NOMO-1 (cell line): ENCODE results near the gene GBP3.
"Not testable (repeated sequence)": the region's sequence is repeated elsewhere in the genome, so short reads cannot be mapped to it uniquely, and the experiment has no call there.

Experiments
- DNase-seq, 2 experiments: peaks; one replicate each; lab custom pipeline; 2025; ENCODE audit not compliant: unreplicated experiment in 2 of 2; lab: John Stamatoyannopoulos, UW

GBP3 gene

DNA sequence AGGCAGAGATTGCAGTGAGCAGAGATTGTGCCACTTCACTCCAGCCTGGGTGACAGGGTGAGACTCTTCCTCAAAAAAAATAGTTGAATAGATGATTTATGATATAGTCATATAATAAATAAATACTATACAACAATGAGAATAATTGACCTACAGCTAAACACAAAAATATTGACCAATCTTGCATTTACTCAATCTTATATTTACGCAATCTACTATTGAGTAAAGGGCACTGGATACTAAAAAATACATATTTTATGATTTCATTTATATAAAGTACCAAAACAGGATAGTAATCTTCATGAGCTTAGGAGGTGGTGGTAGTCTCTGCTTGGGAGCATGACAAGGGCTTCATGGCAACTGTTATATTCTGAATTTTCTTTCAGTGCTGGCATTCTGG is 19.1 kb upstream of the GBP3 start:
- DNase-seq, result no peak

DNA sequence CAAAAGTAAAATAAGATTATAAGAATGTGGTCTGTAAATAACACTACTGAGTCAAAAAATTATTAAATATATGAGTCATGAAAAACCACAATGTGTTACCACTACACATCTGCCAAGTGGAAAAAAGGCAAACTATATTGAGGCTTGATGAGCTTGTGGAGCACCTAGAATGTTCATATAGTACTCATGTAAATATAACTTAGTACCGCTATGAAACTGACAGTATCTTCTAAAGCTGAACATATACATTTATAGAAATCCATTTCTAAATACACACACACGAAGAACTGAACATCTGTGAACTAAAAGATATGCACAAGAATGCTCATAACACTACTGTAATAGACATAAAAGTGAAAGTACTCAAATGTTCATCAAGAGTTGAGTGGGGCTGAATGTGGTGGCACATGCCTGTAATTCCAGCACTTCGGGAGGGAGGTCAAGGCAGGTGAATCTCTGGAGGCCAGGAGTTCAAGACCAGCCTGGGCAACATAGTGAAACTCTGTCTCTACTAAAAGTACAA is 18.5 kb upstream of the GBP3 start:
- no peak for DNase-seq

DNA sequence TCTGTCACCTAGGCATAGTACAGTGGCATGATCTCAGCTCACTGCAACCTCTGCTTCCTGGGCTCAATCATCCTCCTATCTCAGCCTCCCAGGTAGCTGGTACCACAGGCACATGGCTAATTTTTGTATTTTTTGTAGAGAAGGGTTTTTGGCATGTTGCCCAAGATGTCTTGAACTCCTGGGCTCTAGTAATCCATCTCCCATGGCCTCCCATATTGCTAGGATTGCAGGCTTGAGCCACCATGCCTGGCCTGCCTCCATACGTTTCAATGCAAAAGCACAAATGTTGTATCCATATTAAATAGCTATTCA is 17.6 kb upstream of the GBP3 start:
- DNase-seq, result no peak

DNA sequence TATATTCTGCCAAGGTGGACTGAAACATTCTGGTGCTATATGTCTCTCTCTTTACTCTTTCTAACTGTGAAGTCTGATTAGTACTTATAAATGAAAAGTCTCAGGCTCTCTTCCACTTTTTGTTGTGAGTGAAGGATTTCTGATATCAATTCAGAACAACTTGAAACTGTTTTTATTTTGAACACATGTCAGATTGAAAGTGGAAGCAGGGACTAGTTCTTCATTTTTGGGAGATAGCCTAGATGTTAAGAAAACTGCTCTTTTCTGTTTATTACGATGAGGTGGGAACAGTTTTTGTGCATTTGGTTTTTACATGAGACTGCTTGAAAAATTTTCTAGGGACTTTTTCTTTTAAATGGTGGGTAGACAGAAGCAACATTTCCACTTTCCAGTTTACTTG is 14.5 kb upstream of the GBP3 start:
- DNase-seq, result peak in 1 of 2 experiments; percentile 21

DNA sequence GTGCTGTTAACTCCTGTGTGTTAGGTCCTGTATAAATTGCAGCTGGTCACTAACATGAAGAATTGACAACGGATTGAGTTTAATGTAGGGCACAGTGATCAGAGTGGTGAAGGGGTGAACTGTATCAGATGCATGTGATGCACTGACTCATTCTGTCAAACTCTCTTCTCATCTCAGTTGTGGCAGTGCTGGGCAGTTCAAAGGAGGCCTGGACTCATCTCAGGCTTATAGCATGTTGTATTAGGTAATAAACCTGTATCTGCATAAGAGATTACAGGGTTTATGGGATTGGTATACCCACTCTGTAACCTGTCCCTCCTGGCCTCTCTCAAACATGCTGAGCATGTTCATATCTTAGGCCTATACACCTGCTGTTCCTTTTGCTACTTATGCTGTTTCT is 12.4 kb upstream of the GBP3 start:
- no peak for DNase-seq

DNA sequence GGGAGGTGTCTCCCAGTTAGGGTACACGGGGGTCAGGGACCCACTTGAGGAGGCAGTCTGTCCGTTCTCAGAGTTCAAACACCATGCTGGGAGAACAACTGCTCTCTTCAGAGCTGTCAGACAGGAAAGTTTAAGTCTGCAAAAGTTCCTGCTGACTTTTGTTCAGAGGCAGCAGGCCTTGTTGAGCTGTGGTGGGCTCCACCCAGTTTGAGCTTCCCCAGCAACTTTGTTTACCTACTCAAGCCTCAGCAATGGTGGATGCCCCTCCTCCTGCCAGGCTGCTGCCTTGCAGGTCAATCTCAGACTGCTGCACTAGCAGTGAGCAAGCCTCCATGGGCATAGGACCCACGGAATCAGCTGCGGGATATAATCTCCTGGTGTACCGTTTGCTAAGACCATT is 11.3 kb upstream of the GBP3 start:
- not testable (repeated sequence) for DNase-seq

DNA sequence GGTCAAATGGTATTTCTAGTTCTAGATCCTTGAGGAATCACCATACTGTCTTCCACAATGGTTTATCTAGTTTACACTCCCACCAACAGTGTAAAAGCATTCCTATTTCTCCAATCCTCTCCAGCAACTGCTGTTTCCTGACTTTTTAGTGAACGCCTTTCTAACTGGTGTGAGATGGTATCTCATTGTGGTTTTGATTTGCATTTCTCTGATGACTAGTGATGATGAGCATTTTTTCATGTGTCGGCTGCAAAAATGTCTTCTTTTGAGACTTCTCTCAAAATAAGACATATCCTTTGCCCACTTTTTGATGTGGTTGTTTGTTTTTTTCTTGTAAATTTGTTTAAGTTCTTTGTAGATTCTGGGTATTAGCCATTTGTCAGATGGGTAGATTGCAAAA is 6.4 kb upstream of the GBP3 start:
- DNase-seq, result not testable (repeated sequence)

DNA sequence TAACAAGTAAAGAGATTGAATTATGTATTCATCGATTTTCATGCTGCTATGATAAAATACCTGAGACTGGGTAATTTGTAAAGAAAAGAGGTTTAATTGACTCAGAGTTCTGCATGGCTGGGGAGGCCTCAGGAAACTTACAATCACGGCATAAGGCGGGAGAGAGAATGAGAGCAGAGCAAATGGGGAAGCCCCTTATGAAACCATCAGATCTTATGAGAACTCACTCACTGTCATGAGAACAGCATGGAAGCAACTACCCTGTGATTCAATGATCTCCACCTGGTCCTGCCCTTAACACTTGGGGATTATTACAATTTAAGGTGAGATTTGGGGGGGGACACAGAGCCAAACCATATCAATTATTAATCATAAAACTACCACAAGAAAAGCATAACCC is 3.3 kb upstream of the GBP3 start:
- DNase-seq, result no peak

DNA sequence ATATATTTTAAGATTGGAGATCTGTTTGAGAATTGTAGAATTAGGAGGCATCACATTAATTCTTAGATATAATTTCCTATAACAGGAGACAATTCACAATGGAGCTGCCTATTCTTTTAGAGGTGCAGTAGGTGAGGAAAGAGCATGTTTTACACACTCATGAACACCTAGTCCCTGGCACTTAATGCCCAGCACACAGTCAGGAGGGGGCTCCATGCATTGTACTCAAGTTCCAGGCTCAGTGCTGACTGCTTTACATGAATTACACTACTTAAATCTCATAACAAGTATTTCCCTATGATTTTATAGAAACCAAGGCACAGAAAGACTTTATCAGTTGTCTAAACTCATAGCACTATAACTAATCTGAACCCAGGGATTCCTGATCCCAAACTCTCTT is 360 bp upstream of the GBP3 start:
- no peak for DNase-seq

DNA sequence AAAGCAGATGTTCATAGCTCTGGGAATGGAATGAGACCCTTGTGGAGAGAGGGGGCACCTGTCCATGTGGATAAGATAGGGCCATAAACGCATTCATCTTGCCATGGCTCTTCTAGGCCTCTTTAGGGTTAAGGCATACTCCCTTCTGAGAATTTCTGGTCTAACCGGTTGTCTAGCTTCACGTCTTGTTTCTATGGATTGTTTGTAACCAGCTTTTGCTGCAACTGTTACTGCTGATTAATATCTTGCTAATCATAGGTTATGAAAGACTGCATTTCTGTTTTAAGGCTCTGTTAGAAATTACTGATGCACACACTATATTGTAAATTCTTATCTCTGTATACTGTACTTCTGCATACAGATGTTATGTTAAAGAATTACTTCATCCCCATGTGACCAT is 4.3 kb downstream of the GBP3 start:
- DNase-seq, result not testable (repeated sequence)

DNA sequence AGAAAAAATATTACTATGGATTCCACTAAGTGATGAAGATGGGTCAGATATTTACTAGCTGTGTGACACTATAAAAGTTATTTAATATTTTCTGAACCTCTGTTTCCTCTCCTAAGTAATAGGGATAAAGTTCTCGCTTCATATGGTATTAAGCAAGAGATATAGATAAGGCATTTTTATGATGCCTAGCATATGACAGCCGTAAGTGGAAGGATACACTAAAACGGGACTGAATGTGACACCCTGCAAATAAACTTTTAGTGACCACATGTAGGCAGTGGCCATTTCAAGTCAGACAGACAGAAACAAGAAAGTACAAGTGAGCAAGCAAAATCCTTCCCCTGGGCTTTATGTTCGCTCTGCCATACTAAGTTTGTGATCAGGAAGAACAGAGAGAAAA is 14.2 kb downstream of the GBP3 start:
- no peak for DNase-seq

DNA sequence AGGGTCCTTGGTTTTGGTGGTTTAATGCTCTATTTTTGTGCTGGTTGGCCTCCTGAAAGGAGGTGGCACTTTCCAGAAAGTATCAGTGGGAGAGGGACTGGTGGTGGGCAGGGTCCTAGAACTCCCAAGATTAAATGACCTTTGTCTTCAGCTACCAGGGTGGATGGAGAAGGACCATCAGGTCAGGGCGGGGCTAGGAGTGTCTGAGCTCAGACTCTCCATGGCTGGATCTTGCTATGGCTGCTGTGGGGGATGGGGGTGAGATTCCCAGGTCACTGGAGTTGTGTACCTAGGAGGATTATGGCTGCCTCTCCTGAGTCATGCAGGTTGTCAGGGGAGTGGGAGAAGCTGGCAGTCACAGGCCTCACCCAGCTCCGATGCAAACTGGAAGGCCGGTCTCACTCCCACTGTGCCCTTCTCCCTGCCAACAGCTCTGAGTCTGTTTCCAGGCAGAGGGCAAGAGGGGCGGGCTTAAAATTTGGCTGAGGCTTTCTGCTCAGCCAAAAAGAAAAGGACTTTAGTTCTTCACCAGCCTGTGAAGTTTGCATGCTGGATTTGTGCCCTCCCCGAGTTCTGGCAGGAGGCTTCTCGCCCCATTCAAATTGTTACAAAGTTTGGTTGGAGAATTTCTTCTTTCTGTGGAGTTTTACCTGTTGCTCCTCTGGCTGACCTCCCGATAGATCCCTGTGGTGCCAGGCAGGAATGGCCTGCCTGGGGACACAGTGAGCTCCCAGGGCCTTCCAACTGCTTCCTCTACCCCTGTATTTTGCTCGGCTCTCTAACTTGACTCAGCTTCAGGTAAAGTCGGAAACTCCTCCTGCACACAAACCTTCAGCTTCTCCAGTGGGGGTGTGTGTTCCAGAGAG is 17.1 kb downstream of the GBP3 start:
- DNase-seq, result no peak

DNA sequence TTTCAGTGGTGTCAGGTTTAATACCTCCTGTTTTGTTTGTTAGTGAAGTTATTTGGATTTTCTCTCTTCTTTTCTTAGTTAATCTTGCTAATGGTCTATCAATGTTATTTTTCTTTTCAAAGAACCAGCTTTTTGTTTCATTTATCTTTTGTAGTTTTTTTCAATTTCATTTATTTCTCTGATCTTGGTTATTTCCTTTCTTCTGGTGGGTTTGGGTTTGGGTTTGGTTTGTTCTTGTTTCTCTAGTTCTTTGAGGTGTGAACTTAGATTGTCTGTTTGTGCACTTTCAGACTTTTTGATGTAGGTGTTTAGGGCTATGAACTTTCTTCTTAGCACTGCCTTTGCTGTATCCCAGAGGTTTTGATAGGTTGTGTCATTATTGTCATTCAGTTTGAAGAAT is 20.5 kb downstream of the GBP3 start:
- DNase-seq, result not testable (repeated sequence)

DNA sequence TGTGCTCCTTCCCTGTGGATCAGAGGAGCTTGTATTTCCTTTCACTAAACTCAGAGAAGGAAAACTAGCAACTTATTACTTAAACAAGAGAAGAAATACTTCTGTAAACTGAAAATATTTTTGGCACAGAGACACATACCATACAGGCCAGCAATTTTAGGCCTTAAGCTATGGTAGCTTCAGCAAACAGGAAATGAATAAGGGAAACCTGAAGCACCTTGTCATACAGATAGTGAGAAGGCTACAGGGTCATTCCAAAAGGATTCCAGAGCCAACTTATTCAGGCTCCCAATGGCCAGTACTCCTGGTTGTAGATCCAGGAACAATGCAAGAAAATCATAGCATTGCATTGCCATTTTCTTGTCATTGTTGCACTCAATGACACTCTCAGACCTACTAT is 21.2 kb downstream of the GBP3 start:
- no peak for DNase-seq

DNA sequence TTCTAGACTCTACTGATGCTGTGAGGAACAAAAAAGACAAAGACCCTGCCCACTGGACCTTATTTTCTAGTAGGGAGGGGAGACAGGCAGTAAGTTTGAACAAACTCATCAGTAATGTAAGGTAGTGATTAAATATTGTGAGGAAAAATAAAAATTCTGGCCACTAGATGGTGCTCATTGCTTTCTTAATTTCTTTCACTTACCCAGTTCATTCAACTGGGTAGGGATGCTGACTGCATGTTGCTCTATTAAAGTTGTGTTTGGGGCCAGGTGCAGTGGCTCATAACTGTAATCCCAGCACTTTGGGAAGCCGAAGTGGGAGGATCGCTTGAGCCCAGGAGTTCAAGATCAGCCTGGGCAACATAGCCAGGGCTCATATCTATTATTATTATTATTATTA is 23.9 kb downstream of the GBP3 start:
- peak; percentile 22 to 76 for DNase-seq

DNA sequence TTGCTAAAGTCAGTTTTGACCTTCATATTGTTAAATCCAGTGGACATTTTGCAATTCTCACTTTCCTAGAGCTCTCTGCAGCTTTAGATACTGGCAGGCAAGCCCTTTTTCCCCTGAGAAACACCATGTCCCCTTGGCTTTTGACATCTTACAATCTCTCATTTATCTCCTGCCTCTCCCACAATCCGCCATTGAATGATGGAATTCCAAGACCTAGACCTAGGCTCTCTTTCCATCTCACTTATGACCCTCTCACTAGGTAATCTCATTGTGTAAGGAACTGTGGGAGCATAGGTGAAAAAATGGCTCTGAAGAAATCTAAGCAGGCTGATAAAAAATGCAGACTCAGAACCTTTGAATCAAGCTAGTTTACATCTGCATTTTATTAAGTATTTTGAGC is 32.2 kb downstream of the GBP3 start:
- no peak for DNase-seq

DNA sequence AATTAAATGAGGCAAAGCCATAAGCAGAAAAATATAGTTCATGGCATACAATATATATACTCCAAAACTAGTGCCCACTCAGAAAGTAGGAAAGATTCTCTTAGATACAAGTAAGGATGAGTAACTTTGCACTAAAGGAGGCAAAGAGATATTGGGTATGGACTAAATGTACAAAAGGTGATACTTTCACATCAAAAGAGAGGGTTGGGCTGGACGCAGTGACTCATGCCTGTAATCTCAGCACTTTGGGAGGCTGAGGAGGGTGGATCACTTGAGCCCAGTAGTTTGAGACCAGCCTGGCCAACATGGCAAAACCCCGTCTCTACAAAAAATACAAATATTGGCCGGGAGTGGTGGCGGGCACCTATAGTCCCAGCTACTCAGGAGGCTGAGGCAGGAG is 37.0 kb downstream of the GBP3 start:
- no peak for DNase-seq

DNA sequence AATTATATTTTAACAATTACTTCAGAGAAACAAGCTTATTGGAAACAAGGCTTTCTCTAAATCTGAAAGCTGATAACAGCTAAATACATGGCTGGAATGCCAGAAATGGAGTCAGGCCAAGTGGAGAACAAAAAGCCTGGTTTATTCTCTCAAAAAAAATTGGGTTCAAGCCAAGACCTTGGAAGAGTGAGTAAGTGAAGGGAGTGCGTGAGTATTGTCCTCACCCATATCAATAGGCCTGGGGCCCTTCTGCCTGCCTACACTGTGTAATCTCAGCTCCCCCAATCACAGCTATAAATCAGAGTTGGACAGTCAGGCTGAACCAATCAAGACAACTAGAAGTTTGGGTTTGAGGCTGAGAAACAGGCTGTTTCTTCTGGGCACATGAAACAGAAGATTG is 37.6 kb downstream of the GBP3 start:
- no peak for DNase-seq

DNA sequence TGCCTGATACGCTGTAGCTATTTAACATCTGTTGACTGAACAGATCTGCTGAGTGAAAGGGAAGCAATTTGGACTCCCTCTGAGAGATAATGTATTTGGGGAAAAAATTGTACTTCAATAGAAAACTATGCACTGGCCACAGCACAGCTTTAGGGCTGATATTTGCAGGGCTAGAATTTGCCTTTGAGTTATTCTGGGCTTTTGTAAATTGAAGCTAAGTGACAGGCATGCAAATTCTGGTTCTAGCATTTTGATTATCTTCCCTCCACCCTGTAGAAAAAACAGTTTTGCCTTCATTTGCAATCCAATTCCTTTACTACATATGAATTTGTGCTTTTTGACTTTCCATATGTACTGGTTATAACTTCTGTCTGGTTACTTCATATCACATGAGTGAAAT is 38.1 kb downstream of the GBP3 start:
- no peak for DNase-seq

DNA sequence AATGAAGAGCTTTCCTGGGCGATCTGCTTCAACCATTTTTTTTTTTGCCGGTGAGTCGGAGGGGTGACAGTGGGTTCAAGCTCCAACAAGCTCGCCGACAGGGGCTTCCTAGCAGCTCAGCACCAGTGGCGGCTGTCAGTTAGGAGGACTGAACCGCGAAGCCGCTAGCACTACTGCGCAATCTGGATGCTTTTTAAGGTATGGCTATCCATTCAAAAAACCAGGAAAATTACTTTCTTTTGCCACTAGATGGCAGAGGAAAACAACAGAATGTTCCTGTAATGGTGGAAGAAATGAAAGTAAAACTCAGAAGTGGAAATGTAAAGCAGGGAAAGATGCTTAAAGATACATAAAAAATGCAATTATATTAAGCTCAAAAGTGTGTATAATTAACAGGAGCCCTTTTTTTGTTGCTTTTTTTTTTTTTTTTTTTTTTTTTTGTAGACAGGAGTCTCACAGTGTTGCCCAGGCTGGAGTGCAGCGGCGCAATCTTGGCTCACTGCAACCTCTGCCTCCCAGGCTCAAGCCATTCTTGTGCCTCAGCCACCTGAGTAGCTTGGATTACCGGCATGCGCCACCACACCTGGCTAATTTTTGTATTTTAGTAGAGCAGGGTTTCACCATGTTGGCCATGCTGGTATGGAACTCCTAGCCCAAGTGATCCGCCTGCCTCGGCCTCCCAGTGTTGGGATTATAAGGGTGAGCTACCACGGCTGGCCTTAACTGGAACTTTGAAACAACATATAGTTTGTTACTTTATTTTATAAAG is 38.7 kb downstream of the GBP3 start:
- peak; percentile 58 to 80 for DNase-seq

DNA sequence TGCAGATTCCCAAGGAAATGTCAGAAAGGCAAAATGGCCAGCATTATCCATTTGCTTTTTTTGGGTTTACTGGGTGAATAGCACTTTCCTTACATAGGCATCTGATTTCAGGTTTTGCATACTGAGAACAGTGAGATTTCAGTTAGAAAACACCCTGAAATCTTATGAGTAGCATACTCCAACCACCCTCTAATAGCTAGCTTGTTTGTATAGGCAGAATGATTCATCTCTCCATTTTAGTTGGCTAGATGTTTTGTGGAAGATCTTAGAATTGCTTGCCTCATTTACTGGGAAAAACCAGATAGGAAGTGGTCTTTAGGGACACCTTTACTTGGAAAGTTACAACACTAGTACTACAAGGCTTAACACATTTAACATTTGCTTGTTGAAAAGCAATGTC is 40.6 kb downstream of the GBP3 start:
- no peak for DNase-seq

DNA sequence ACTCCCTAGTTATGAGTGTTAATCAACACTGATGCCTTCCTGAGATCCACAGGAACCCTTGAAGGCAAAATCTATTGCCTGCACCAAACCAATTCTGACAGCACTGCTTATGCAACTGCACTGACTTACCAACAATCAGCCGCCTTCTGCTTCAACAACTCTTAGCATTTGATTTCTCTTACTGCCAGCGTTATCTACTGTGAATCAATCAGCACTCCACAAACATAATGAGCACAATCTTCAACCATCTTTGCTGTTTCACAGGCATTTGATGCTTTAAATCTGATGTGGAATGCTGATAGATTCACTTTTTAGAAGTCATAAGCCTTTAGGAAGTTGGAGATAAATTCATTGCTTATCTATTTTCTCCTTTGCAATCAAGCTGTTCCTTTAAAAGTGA is 41.2 kb downstream of the GBP3 start:
- peak in 1 of 2 experiments; percentile 34 for DNase-seq
